Adipose tissue (tissue), 3 donors: ENCODE results near the gene SYCP2L. TPM values are rescaled to one million over a fixed set of nuclear protein-coding genes. Genes with fewer than 3 reads are reported as not detected.
"Not testable (repeated sequence)": the region's sequence is repeated elsewhere in the genome, so short reads cannot be mapped to it uniquely, and the experiment has no call there.

Source experiments
- H3K27ac ChIP-seq: one replicate; pipeline ENCODE4 v1.5.1; 2013; ENCODE audit warnings: low read depth, low read length
- WGBS, 3 donors: extraction: QIAGEN DNeasy Blood & Tissue Kit; methylation state at CpG; one replicate each; pipeline ENCODE4 v1.1.7; 2013; 5-methylcytosine and 5-hydroxymethylcytosine counted together
- polyA plus RNA-seq, 3 donors: library from polyadenylated mRNA; stranded (reverse); fragments of 200-250 nt; gene quantifications; one replicate each; pipeline ENCODE4 v1.2.3, GENCODE V29; 2013
- donor health status: healthy with polysubstance abuse.
- donor health status: Bipolar disorder and iron deficiency.
- donor health status: healthy.

Gene SYCP2L
- polyA plus RNA-seq, 3 donors = 0.18 to 0.34 (median 0.22) TPM

- H3K27ac ChIP-seq = no peak overlapping the region
- 84 to 91% (median 86%) methylated on average over 6 of the region's 6 CpGs for WGBS, 3 donors
Observed at GRCh38 chr6:10874207-10874606, 12.6 kb upstream of the SYCP2L start.

- no peak overlapping the region for H3K27ac ChIP-seq
- WGBS, 3 donors = 74 to 88% (median 84%) methylated on average over 4 of the region's 4 CpGs
Observed at GRCh38 chr6:10875026-10875425, 11.8 kb upstream of the SYCP2L start.

DNA sequence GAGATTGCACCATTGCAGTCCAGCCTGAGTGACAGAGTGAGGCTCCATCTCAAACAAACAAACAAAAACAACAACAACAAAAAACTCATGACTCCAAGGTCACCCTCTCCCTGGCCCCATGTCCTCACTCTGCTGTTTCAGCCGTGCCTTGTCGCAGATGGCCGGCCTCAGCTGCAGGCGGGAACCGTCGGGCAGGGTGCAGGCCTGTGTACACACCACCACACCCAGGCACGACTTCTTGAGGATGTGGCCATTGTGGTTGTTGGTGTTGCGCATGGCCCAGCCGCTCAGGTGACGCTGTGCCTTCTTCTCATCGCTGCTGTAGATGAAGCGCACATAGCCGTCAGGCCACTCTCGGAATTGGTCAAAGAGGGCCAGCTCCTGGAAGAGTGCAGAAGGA is 9.8 kb upstream of the SYCP2L start:
- H3K27ac ChIP-seq = no peak overlapping the region
- 91 to 99% (median 94%) methylated on average over 14 of the region's 14 CpGs for WGBS, 3 donors

GRCh38 chr6:10877871-10878270 is 9.0 kb upstream of the SYCP2L start:
- no peak overlapping the region for H3K27ac ChIP-seq
- 75 to 93% (median 89%) methylated on average over 1 of the region's 1 CpG for WGBS, 3 donors

- WGBS, 3 donors = 97 to 100% (median 98%) methylated on average over 2 of the region's 2 CpGs
- no peak overlapping the region for H3K27ac ChIP-seq
Observed at GRCh38 chr6:10880366-10880765, 6.5 kb upstream of the SYCP2L start.

GRCh38 chr6:10882253-10882630 is 4.6 kb upstream of the SYCP2L start:
- H3K27ac ChIP-seq = not testable (repeated sequence)
- 16 to 24% (median 22%) methylated on average over 14 of the region's 14 CpGs for WGBS, 3 donors

DNA sequence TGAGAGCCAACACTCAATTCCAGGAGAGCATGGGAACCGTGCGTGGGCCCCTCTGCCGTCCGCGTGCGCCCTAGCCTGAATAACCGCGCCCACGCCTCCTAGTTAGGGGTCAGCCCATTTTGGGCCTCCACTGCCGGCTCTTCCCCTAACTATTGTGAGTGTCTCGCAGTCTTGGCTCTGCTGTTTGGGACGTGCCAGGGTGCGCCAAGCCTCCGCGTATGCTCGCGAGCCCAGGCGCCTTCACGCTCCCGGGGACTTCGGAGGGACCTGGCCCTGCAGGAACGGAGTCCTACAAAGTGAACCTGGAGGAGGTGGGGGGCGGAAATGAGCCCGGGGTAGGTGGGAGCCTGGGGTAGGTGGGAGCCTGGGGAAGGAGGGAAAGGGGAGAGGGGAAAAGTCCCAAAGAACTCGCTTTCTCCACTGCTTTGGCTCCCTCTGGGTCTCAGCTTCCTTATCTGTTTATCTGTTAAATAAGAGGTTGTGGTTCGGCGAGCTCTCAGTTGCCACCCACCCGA is 4.1 kb upstream of the SYCP2L start:
- no peak overlapping the region for H3K27ac ChIP-seq
- WGBS, 3 donors = 4 to 8% (median 5%) methylated on average over 28 of the region's 28 CpGs

DNA sequence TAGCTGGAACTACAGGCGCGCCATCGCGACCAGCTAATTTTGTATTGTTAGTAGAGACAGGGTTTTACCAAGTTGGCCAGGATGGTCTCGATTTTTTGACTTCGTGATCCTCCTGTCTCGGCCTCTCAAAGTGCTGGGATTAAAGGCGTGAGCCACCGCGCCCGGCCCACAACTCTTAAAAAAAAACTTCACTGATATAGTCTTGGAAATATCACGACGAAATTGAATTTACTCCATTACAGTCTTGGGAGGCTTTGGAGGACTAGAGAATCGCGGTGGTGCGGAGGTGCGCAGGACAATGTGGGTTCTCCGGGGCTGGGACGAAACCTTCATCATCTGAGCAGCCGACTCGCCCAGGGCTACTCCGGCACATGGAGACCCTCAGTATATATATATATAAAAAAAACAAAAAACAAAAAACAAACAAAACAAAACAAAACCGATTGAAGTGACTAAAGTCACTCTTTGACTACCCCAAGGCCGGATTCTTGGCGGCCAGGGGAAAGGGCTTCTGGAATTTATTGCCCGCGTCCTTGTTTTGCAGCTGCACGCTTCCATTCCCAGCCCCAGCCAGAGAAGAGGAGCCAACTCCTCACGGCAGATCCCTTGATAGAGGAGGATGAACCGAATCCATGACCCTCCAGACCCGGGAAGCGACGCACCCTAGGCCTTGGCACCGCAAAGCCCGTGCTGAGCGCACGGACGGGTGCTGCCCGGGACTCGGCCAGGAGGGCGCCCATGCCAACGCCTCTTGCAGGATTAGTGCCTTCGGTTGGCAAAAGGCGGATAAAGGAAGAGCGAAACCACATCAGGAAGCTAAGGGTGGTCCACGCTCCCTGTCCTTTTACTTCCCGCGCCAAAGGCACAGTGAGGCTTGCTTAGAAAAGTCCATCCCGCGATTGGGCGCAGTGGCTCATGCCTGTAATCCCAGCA is 3.3 kb upstream of the SYCP2L start:
- WGBS, 3 donors = 9 to 16% (median 14%) methylated on average over 51 of the region's 51 CpGs
- no peak overlapping the region for H3K27ac ChIP-seq

DNA sequence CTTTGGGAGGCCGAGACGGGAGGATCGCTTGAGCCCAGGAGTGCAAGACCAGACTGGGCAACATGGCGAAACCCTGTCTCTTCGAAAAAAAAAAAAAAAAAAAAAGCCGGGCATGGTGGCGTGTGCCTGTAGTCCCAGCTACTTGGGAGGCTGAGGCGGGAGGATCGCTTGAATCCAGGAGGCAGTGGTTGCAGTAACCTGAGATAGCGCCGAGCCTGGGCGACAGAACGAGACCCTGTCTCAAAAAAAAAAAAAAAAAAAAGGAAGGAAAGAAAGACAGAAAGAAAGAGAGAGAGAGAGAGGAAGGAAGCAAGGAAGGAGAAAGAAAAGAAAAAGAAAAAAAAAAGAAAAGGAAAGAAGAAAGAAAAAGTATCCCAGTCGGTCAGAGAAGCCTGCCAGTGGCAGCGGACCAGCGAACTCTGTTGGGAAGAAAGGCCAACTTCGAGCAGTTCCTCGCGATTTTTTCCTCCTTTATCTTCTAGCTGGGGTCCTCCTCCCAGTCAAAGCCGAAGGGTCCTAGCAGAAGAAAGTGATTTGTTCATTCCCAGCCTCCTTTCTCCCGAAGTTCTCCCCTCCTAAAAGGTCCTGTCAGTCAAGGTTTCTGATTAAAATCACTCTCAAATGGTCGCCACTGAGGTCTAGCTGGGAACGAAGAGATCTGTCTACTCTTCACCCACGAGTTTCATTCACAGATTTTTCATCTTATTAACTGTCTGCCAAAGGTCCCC is 2.4 kb upstream of the SYCP2L start:
- WGBS, 3 donors = 14 to 30% (median 21%) methylated on average over 23 to 24 of the region's 24 CpGs
- H3K27ac ChIP-seq = no peak overlapping the region

DNA sequence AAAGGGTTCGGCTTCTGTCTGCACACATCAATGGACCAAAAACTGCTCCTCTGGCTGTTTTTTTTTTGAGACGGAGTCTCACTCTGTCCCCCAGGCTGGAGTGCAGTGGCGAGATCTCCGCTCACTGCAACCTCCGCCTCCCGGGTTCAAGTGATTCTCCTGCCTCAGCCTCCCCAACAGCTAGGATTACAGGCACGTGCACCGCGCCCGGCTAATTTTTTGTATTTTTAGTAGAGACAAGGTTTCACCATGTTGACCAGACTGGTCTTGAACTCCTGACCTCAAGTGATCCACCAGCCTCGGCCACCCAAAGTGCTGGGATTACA is 524 bp upstream of the SYCP2L start:
- WGBS, 3 donors = 19 to 29% (median 22%) methylated on average over 11 of the region's 11 CpGs
- H3K27ac ChIP-seq = not testable (repeated sequence)

DNA sequence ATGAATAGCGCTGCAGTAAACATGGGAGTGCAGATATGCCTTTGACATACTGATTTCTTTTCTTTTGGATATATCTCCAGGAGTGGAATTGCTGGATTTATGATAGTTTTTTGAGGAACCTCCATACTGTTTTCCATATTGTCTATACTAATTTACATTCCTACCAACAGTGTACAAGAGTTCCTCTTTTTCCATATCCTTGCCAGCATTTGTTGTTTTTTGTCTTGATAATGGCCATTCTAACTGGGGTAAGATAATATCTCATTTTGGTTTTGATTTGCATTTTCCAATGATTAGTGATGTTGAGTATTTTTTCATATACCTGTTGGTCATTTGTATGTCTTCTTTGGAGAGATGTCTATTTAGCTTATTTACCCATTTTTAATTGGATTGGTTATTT is 3.3 kb downstream of the SYCP2L start:
- WGBS, 3 donors = 97 to 100% (median 97%) methylated on average over 1 of the region's 1 CpG
- H3K27ac ChIP-seq = no peak overlapping the region

GRCh38 chr6:10891960-10892359 is 5.1 kb downstream of the SYCP2L start:
- H3K27ac ChIP-seq = no peak overlapping the region
- 86 to 90% (median 89%) methylated on average over 5 of the region's 5 CpGs for WGBS, 3 donors

- whole genome bisulfite sequencing, 3 donors = 34 to 59% (median 39%) methylated on average over 6 of the region's 6 CpGs
- H3K27ac ChIP-seq = no peak overlapping the region
Observed at GRCh38 chr6:10894958-10895357, 8.1 kb downstream of the SYCP2L start.

DNA sequence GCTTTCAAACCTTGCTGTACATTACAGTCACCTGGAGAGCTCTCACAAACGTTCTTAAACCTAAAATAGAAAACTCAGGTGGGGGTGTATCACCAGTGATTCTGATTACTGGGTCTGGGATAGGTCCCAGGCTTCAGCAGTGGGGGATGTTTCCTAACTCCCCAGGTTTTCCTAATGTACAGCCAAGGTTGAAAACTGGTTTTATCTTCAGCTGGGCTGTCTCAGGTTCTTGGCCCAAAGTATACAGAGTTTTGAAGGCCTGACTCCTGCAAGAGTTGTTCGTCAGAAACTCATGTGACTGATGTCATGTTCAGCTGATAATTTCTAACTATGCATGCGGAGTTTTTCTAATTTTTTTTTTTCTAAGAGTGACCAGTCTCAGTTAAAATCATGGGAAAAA is 9.8 kb downstream of the SYCP2L start:
- no peak overlapping the region for H3K27ac ChIP-seq
- WGBS, 3 donors = 35 to 70% (median 63%) methylated on average over 3 of the region's 3 CpGs

GRCh38 chr6:10901770-10902169 is 14.9 kb downstream of the SYCP2L start:
- no peak overlapping the region for H3K27ac ChIP-seq
- WGBS, 3 donors = 78 to 86% (median 84%) methylated on average over 4 of the region's 4 CpGs

GRCh38 chr6:10904015-10904414 is 17.2 kb downstream of the SYCP2L start:
- no peak overlapping the region for H3K27ac ChIP-seq
- 92 to 100% (median 96%) methylated on average over 7 of the region's 7 CpGs for WGBS, 3 donors

DNA sequence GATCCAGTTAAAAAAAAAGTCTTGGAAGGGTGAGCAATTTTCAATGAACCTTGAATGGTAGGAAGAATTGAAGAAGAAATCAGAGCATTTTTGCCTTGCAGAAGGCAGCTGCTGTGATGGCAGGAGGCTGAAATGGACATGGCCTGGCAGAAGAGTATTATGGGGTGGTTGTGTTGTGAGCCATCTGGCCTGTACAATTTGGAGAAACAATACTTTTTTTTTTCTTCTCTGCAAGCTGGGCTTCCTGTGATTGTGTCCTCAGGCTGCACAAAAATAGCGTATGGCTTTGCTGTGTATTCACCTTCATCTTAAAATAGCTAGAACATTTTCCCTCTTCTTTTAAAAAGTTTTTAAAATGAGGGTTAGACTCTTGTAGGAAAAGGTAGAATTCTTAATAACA is 21.4 kb downstream of the SYCP2L start:
- 64 to 91% (median 75%) methylated on average over 1 of the region's 1 CpG for WGBS, 3 donors
- H3K27ac ChIP-seq = no peak overlapping the region

GRCh38 chr6:10919520-10919919 is 32.7 kb downstream of the SYCP2L start:
- WGBS, 3 donors = 96 to 98% (median 96%) methylated on average over 3 of the region's 3 CpGs
- H3K27ac ChIP-seq = not testable (repeated sequence)

GRCh38 chr6:10933126-10933525 is 46.3 kb downstream of the SYCP2L start:
- 60 to 77% (median 69%) methylated on average over 1 of the region's 1 CpG for WGBS, 3 donors
- no peak overlapping the region for H3K27ac ChIP-seq
